ENCODE results near the gene KCNK3.
A peak's percentile ranks its signal among the peaks of the same experiment; 100 is the strongest.
"Not testable (repeated sequence)": the region's sequence is repeated elsewhere in the genome, so short reads cannot be mapped to it uniquely, and the experiment has no call there.

KCNK3 gene

GRCh38 chr2:26759845-26760244 lies 67.3 kb downstream of the KCNK3 start:
- DNase-seq, result no peak

GRCh38 chr2:26760991-26761390 lies 68.5 kb downstream of the KCNK3 start:
- not testable (repeated sequence) for DNase-seq

GRCh38 chr2:26763019-26763418 lies 70.5 kb downstream of the KCNK3 start:
- DNase-seq, result no peak

- peak; percentile 77 for DNase-seq
Observed at GRCh38 chr2:26764078-26764887, 71.8 kb downstream of the KCNK3 start, which contains the start of gene SLC35F6. Gene SLC35F6 (plus strand): TSS chr2:26764284. CDS start chr2:26764350, 66 bp downstream.

GRCh38 chr2:26764906-26765305 lies 72.4 kb downstream of the KCNK3 start:
- no peak for DNase-seq

GRCh38 chr2:26765475-26766200 lies 73.1 kb downstream of the KCNK3 start:
- DNase-seq, result no peak

GRCh38 chr2:26767129-26767528 lies 74.6 kb downstream of the KCNK3 start:
- DNase-seq, result no peak

GRCh38 chr2:26767894-26768487 lies 75.5 kb downstream of the KCNK3 start:
- no peak for DNase-seq

- no peak for DNase-seq
Observed at GRCh38 chr2:26768759-26769088, 76.2 kb downstream of the KCNK3 start.

- no peak for DNase-seq
Observed at GRCh38 chr2:26769089-26769761, 76.7 kb downstream of the KCNK3 start.

- peak; percentile 81 for DNase-seq
Observed at GRCh38 chr2:26770986-26771586, 78.6 kb downstream of the KCNK3 start.

- peak; percentile 41 for DNase-seq
Observed at GRCh38 chr2:26772064-26773001, 79.8 kb downstream of the KCNK3 start.

GRCh38 chr2:26776195-26776800 lies 83.8 kb downstream of the KCNK3 start:
- DNase-seq, result no peak

- no peak for DNase-seq
Observed at GRCh38 chr2:26778098-26778497, 85.6 kb downstream of the KCNK3 start.

- no peak for DNase-seq
Observed at GRCh38 chr2:26778507-26778906, 86.0 kb downstream of the KCNK3 start.

GRCh38 chr2:26780203-26780760 lies 87.8 kb downstream of the KCNK3 start:
- DNase-seq, result no peak

All from fibroblast of upper back skin (primary cell).